NAMALWA (cell line): ENCODE measurements around the gene TBC1D10A.
A peak's percentile ranks its signal among the peaks of the same experiment; 100 is the strongest.

Source experiments
- DNase-seq: peaks from one replicate; pipeline ENCODE4 v3.0.0-alpha.2; 2015; ENCODE audit warnings: low spot score

The TBC1D10A gene

GRCh38 chr22:30297991-30298701, 28.6 kb downstream of the TBC1D10A start:
- DNase-seq, result no peak

- DNase-seq, result no peak
Observed at GRCh38 chr22:30297276-30297990, 29.3 kb downstream of the TBC1D10A start.

- no peak for DNase-seq
Observed at GRCh38 chr22:30296833-30297232, 29.9 kb downstream of the TBC1D10A start.

GRCh38 chr22:30296324-30296723, 30.4 kb downstream of the TBC1D10A start:
- no peak for DNase-seq

GRCh38 chr22:30295576-30295975, 31.2 kb downstream of the TBC1D10A start:
- no peak for DNase-seq

- DNase-seq, result no peak
Observed at GRCh38 chr22:30294830-30295229, 31.9 kb downstream of the TBC1D10A start.

GRCh38 chr22:30294066-30294465, 32.7 kb downstream of the TBC1D10A start:
- no peak for DNase-seq

GRCh38 chr22:30293026-30293425, 33.7 kb downstream of the TBC1D10A start:
- DNase-seq, result no peak

GRCh38 chr22:30292069-30292970, 34.4 kb downstream of the TBC1D10A start:
- no peak for DNase-seq

- DNase-seq, result no peak
Observed at GRCh38 chr22:30291058-30291892, 35.5 kb downstream of the TBC1D10A start.

GRCh38 chr22:30290342-30291057, 36.2 kb downstream of the TBC1D10A start:
- peak; percentile 44 for DNase-seq

GRCh38 chr22:30289980-30290313, 36.8 kb downstream of the TBC1D10A start:
- DNase-seq, result no peak

- peak; percentile 75 for DNase-seq
Observed at GRCh38 chr22:30289141-30289979, 37.4 kb downstream of the TBC1D10A start, which contains the start of gene CASTOR1. CASTOR1 (minus strand) TSS chr22:30289505; CDS start chr22:30289497, 8 bp downstream.

- DNase-seq, result no peak
Observed at GRCh38 chr22:30288419-30289140, 38.2 kb downstream of the TBC1D10A start.

- DNase-seq, result peak; percentile 91
Observed at GRCh38 chr22:30287648-30288418, 38.9 kb downstream of the TBC1D10A start.

GRCh38 chr22:30286813-30287647, 39.7 kb downstream of the TBC1D10A start:
- DNase-seq, result peak; percentile 76

- no peak for DNase-seq
Observed at GRCh38 chr22:30286331-30286730, 40.4 kb downstream of the TBC1D10A start.

GRCh38 chr22:30285846-30286200, 40.9 kb downstream of the TBC1D10A start:
- DNase-seq, result no peak
